GM12872 (cell line): ENCODE data around the gene DAPK1.

Experiments
- CTCF ChIP-seq: IDR thresholded peaks from 3 replicates; pipeline ENCODE4 v1.5.1; 2011; ENCODE audit warnings: low read depth, mild to moderate bottlenecking, low read length, moderate library complexity; ENCODE audit not compliant: insufficient read depth

Gene DAPK1

GRCh38 chr9:87604886-87605588 lies 107.4 kb downstream of the DAPK1 start:
- no peak for TF ChIP-seq CTCF

- TF ChIP-seq CTCF: no peak
Observed at GRCh38 chr9:87605676-87606075, 108.0 kb downstream of the DAPK1 start.

- no peak for TF ChIP-seq CTCF
Observed at GRCh38 chr9:87606841-87607521, 109.3 kb downstream of the DAPK1 start.

GRCh38 chr9:87607859-87608258 lies 110.2 kb downstream of the DAPK1 start:
- no peak for TF ChIP-seq CTCF

GRCh38 chr9:87609002-87609401 lies 111.3 kb downstream of the DAPK1 start:
- TF ChIP-seq CTCF: no peak

GRCh38 chr9:87609486-87609885 lies 111.8 kb downstream of the DAPK1 start:
- no peak for TF ChIP-seq CTCF

GRCh38 chr9:87610200-87611155 lies 112.8 kb downstream of the DAPK1 start:
- TF ChIP-seq CTCF: no peak
